Brain pericyte (primary cell): ENCODE measurements around the gene HEATR5B.
"Not testable (repeated sequence)": the region's sequence is repeated elsewhere in the genome, so short reads cannot be mapped to it uniquely, and the experiment has no call there.

Source experiments
- DNase-seq: peaks from one replicate; pipeline ENCODE4 v3.0.0-alpha.2; 2012; ENCODE audit warnings: low read depth, low spot score

The HEATR5B gene

GRCh38 chr2:36941867-36942266 is 142.3 kb downstream of the HEATR5B start:
- no peak for DNase-seq

- DNase-seq, result not testable (repeated sequence)
Measured at GRCh38 chr2:36936526-36936925, 147.6 kb downstream of the HEATR5B start.

- DNase-seq, result not testable (repeated sequence)
Measured at GRCh38 chr2:36931688-36932087, 152.5 kb downstream of the HEATR5B start.
